Hepatocyte (in vitro differentiated cells): ENCODE results near the gene NUP43.

Experiments
- CTCF ChIP-seq: fragments of 200-600 bp; sonication (generic); IDR thresholded peaks from 2 replicates; pipeline ENCODE4 v1.5.1; 2016; ENCODE audit warnings: antibody characterized with exemption, mild to moderate bottlenecking; ENCODE audit not compliant: poor library complexity
- EZH2phosphoT487 ChIP-seq: fragments of 200-600 bp; sonication (generic); IDR thresholded peaks from one replicate; pipeline ENCODE4 v1.6.1; 2018; ENCODE audit warnings: antibody characterized with exemption, mild to moderate bottlenecking, low read depth, moderate library complexity; ENCODE audit not compliant: unreplicated experiment, severe bottlenecking

GRCh38 chr6:149680503-149680902, 65.8 kb downstream of the NUP43 start:
- TF ChIP-seq EZH2phosphoT487 (no peak), CTCF (no peak)
